Adipose tissue (tissue), 3 donors: ENCODE measurements around the gene PCSK6. TPM values are rescaled to one million over a fixed set of nuclear protein-coding genes. Genes with fewer than 3 reads are reported as not detected.
"Not testable (repeated sequence)": the region's sequence is repeated elsewhere in the genome, so short reads cannot be mapped to it uniquely, and the experiment has no call there.

Source experiments
- H3K27ac ChIP-seq: one replicate; pipeline ENCODE4 v1.5.1; 2013; ENCODE audit warnings: low read depth, low read length
- whole genome bisulfite sequencing, 3 donors: extraction: QIAGEN DNeasy Blood & Tissue Kit; methylation state at CpG; one replicate each; pipeline ENCODE4 v1.1.7; 2013; 5-methylcytosine and 5-hydroxymethylcytosine counted together
- polyA plus RNA-seq, 3 donors: library from polyadenylated mRNA; stranded (reverse); fragments of 200-250 nt; gene quantifications; one replicate each; pipeline ENCODE4 v1.2.3, GENCODE V29; 2013
- donor health status: healthy with polysubstance abuse.
- donor health status: Bipolar disorder and iron deficiency.
- donor health status: healthy.

The PCSK6 gene
- polyA plus RNA-seq, 3 donors = 1.5 to 13.2 (median 3.4) TPM

DNA sequence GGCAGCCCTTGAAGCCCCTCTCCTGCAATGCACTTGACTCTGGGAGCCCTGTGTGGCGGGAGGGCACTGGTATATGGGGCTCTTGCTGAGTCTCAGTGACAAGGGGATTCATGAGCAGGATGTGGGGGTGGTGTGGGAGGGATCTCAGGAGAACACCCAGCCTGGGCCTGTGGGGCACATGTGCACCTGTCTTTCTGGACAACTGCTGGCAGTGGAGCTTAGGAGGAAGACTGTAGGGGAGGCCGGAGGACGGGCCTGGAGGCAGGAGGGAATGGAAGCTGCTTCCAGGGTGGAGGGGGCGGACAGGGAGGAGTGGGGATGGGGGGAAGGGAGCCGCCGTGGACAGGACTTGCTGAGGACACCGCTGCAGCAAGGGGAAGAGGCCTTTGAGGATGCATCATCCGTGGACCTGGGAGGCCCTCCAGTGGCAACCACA is 183.7 kb downstream of the PCSK6 start:
- 76 to 91% (median 82%) methylated on average over 6 to 8 of the region's 8 CpGs for WGBS, 3 donors
- H3K27ac ChIP-seq = no peak overlapping the region

DNA sequence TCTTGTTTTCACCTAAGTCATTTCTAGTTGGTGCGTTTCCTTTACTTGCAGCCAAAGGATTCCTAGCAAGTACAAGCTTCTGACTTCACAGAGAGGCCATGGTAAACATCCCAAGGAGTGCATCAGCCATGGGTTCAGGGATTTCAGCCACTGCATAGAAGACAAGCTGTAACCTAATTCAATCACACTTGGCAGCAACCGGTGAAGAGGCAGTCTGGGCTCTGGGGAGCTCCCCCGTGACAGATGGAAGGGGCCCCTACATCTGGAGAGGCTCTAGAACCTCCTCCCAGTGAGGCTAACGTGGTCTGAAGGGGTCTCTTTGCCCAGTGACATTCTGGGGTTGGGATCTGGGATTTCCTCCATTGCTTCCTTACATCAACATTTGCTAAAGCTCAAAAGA is 186.1 kb downstream of the PCSK6 start:
- H3K27ac ChIP-seq = no peak overlapping the region
- WGBS, 3 donors = 67 to 81% (median 72%) methylated on average over 4 of the region's 4 CpGs

DNA sequence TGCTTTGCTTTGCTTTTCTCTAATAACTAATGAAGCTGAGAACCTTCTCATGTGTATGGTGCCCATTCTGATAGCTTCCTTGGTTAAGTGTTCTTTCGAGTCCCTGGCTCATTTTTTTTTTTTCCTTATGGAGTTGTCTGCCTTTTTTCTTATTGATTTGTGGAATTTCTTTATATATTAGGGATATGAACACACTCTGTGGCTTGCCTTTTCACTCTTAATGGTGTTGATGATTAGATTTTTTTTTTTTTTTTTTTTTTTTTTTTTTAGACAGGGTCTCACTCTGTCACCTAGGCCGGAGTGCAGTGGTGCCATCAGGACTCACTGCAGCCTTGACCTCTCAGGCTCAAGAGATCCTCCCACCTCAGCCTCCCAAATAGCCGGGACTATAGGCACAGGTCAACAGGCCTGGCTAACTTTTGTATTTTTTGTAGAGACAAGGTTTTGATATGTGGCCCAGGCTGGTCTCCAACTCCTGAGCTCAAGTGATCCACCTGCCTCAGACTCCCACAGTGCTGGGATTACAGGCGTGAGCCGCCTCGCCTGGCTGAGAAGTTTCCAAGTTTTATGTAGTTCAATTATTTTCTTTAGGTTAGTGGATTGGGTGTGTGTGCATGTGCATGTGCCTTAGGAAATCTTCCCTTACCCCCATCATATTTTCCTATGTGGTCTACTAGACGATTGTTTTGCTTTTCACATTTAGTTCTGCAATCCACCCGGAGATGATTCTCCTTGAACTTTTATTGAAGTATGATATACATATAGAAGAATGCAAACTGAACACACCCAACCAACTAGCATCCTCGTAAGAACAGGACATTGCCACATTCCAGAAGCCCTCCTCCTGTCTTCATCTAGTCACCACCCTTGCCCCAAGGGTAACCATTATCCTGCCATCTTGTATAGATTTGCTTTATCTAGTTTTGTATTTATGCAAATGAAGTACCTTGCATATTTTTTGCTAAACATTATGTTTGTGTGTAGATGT is 192.8 kb downstream of the PCSK6 start:
- no peak overlapping the region for H3K27ac ChIP-seq
- 83 to 86% (median 83%) methylated on average over 9 of the region's 9 CpGs for WGBS, 3 donors

DNA sequence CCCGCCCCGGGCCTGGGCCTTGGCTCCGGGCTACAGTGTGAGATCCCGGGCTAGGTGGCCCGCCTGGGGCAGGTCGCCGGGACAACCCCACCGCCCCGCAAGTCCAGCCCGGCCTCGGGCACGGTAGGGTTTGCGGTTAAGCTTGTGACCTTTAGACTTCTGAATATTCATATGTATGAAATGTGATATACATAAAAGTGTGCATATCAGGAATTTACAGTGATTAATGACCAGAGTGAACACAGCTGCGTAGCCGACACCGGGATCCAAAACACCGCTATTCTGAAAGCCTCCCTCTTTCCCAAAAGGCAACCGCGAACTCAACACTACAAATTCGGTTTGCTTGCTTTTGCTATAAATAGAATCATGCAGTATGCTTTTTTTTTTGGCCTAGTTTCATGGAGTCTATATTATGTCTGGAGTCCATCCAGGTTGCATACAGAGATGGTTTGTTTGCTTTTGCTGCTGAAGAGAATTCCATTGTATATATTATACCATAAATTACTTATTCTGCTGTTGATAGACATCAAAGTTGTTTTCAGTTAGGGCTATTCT is 193.8 kb downstream of the PCSK6 start:
- 1 to 3% (median 1%) methylated on average over 20 of the region's 20 CpGs for WGBS, 3 donors
- H3K27ac ChIP-seq = no peak overlapping the region

DNA sequence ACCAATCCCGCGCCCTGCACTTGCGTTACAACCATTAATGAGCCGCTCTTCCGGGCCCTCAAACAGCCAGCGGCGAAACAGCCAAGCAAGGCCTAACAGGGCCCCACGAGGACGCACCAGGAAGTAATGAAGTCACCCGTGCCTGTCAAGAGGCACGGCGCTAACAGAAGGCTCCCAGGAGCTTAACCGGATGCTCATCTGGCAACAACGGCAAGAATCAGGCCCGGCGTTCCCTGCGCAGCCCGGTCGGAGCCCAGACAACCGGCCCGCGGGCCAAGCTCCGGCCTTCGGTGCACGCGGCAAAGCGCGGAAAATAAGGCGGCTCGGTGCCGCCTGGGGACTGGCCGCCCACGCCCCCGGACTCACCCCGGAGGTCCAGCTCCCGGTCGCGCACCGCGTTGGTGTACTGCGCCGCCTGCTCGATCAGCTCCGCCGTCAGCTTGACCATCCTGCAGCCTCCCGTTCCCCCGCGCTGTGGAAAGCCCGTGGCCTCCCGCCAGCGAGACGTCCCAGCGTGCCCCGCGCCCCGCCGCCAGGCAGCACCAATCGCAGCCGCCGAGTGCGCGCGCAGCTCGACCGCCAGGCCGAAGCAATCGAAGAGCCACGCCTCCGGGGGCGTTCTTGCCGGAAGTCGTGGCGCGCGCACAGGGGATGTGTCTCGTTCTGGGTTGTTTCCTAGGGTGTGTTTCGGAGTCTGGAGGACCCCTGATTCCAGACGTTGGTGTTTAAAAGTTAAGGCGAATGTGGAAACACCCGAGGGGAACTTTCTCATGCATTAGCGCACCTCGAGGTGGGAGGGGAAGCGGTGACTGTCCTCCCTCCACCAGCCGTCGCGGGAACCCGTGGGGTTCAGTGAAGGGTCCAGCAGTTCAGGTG is 194.5 kb downstream of the PCSK6 start, which contains the start of gene SNRPA1:
SNRPA1 (minus strand) TSS at position 518 of the 876 bp plus-strand sequence; CDS start at position 448, 70 bp downstream.
- 0% methylated on average over 80 to 87 of the region's 87 CpGs for WGBS, 3 donors
- peak within 1 kb of the TSS; percentile 57 for H3K27ac ChIP-seq

DNA sequence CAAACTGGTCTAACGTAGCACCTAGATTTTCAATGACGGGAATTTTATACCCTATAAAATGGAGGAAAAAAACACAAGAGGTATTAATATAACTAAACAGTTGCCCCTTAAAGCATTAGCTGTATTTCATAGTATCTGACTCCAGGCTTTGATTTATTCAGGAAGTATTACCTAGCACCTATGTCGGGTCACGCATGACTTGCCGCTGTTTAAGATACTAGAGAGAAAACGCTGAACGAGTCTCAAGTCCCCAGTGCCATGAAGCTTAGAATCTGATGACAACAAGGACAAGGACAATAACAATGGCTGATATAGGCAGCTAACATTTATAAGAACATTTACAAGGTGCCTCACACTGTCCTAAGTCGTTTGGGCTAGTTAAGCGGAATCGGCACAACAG is 196.4 kb downstream of the PCSK6 start:
- H3K27ac ChIP-seq = no peak overlapping the region
- WGBS, 3 donors = 41 to 76% (median 69%) methylated on average over 10 of the region's 10 CpGs

DNA sequence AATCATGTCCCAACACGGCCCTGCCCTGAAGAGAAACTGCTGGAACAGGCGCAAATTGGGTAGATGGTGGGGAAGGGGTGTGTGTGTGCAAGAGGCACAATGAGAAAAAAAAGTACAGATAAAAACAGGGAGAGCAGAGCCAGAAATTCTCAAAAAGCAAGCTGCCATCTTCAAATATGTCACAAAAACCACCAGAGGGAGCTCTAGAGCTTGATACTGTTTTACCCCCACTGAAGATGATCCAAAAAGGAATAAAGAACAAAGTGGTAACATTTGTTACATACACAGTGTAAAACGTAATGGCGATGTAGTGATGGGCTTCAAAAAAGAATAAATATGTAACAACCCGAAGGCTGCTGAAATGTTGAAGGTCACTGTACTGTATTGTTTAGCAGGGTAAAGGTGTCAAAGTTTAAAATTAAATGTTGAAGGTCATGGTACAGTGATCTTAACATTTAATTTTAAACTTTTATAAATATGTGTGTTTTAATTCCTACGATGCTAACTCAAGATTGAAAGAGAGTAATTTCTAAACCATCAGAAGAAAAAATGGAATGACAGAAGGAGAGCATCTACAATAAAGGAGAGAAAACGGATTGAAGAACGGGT is 200.5 kb downstream of the PCSK6 start:
- WGBS, 3 donors = 51 to 82% (median 77%) methylated on average over 8 of the region's 8 CpGs
- H3K27ac ChIP-seq = no peak overlapping the region

DNA sequence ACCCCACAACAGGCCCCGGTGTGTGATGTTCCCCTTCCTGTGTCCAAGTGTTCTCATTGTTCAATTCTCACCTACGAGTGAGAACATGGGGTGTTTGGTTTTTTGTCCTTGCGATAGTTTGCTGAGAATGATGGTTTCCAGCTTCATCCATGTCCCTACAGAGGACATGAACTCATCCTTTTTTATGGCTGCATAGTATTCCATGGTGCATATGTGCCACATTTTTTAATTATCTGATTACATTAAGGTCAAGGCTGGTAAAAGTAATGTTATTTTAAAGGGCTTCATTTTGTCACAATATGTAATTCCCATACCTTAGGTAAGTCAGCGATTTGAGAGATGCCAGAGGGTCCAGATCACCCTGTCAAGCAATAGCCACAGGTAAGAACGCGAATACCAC is 202.2 kb downstream of the PCSK6 start:
- H3K27ac ChIP-seq = not testable (repeated sequence)
- 95 to 98% (median 97%) methylated on average over 6 of the region's 6 CpGs for WGBS, 3 donors

DNA sequence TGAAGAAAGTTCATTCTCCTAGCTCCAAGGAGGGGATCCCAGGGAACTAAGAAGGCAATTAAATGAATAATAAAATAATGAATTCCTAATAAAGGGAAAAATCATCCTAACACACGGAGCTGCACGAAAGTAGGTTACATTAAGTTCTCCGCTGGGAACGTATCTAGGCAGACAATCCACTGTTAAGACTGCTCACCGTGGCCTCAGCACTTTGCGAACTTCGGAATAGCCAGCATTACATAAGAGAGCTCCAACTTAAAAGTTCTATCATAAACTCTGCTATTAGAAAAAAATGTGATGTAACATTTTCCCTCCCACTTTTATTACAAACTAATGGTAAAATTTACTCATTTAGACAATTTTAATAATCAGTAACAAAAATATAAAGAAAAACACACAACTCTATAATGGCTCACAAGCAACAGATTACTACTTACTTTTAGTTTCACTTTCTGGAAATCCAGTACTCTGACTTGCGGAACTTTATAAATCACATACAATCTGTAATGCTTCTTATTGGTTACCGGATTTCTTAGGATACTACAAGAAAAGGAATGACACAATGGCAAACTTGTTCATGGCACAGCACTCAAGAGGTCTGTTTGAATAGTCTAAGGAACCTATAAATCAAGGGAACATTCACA is 202.9 kb downstream of the PCSK6 start:
- WGBS, 3 donors = 84 to 91% (median 90%) methylated on average over 9 of the region's 9 CpGs
- no peak overlapping the region for H3K27ac ChIP-seq

DNA sequence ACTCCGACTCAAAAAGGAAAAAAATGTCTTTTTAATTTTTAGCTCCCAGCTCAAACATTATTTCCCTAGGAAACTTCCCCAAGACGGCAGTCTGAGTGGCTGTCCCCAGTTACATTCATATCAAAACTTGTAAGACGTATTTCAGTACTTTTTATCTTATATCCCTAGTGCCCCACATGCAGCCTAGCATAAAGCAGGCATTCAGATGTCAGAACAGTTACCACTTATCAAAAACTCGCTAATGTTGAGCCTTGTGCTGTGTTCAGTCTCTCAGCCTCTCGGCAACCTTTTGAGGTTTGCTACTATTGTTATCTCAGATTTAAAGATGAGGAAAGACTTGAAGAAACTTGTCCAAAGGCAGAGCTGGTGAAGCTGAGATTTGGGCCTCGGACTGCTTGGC is 205.6 kb downstream of the PCSK6 start:
- WGBS, 3 donors = 87 to 95% (median 93%) methylated on average over 6 of the region's 6 CpGs
- H3K27ac ChIP-seq = no peak overlapping the region

DNA sequence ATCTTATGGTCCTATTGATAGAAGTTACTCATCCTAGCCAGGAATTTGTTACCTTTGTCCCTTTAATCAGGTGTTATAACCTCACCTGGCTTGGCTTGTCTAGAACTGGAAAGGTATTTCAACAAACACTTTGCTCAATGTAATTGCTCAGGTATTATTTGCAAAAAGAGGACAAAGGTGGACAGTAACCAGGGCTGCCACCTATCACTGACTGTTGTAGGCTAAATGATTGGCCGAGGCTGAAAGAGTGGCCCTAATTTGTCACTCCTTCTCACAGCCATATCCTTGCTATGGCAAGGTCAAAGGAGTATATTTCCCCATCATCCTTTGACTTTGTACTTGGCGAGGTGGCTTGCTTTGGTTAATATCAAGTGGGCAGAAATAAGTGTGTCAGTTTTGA is 209.5 kb downstream of the PCSK6 start:
- WGBS, 3 donors = 85 to 95% (median 85%) methylated on average over 2 of the region's 2 CpGs
- H3K27ac ChIP-seq = no peak overlapping the region

DNA sequence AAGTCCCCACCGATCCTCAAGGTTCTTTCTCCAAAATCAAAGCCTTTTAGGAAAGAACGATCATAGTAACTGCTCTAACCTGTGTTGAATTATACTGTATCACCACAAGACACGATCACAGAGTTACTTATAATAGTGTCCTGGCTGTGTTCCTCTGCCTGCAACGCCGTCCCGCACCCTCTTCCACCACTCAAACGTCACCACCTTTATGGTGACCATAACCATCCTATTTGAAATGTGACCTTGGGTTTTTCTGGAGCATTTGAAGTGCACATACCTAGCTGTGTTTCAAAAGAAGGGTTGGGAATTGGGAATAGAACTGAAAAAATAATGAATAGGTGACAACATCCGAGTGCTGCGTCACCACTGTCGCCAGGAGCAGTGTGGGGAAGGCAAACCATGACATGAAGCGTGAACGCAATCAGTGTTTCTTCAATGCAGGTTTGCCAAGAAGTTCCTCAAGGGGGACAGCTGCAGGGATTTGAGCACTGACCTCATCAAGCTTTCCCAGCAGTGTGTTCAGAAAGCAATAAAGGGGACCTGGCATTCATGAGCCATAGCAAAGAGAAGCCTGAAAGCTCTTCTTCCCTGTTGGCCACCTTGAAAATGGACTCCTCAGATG is 211.5 kb downstream of the PCSK6 start:
- H3K27ac ChIP-seq = no peak overlapping the region
- WGBS, 3 donors = 79 to 85% (median 81%) methylated on average over 12 of the region's 12 CpGs

DNA sequence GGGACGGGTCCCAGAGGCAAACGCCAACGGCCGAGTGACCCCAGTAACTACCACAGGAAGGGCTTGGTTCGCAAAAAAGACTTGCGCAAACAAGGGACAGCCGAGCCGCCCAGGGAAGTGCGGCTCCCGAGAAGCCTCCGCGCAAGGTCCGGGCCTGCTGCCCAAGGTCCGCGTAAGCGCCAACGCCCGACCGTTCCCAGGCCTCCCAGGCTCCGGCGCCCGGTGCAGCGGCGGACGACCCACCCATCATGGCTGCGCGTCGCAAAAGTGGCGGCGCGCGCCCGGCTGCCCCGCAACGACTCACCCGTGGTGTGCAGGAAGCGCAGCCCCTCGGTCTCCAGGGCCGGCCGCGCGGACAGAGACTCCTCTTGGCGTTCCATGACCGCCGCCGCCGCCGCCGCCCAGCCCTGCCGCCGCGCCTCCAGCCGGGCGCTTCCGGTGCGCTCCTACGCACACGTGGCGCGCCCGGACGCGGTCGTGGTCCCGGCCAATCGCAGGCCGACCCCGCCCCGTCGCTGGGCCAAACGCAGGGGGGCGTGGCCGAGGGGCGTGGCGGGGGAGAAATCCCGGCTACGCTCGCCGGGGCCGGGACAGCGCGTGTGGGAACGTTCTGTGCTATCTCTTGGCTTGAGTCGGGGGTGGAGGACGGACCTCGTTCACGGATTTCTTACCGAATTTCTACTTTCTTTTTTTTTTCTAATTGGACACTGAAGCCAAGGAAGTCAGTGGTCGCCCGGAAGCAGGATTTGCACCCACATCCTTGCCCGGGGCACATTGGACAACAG is 212.3 kb downstream of the PCSK6 start, which contains the start of gene SELENOS:
SELENOS (minus strand) TSS at position 448 of the 785 bp plus-strand sequence; CDS start at position 380, 68 bp downstream.
- 0% methylated on average over 78 to 91 of the region's 91 CpGs for WGBS, 3 donors
- no peak within 1 kb of the TSS for H3K27ac ChIP-seq

DNA sequence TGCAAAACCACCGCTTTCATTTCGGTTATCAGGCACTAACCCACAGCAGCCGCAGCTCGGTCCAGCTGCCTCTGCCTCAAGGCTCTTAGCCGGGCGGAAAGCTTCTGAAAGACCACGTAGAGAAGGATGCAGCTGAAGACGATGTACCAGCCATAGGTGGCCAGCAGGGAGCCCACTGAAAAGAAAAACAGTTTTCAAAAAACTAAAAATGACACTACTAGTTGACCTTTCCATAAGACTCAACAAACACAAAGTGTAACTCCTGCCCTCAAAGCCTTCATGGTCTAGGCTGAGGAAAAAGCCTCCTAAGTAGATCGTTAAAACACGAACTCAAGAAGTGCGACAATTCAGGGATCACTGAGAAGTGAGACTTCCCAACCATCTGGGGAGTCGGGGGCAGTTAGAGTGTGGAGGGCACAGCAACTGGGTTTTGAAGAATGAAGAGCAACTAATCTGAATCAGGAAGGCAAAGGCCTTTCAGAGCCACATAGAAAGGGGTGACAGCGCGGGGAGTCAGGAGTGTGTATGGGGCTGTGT is 212.9 kb downstream of the PCSK6 start:
- WGBS, 3 donors = 7 to 12% (median 9%) methylated on average over 14 of the region's 14 CpGs
- H3K27ac ChIP-seq = no peak overlapping the region

DNA sequence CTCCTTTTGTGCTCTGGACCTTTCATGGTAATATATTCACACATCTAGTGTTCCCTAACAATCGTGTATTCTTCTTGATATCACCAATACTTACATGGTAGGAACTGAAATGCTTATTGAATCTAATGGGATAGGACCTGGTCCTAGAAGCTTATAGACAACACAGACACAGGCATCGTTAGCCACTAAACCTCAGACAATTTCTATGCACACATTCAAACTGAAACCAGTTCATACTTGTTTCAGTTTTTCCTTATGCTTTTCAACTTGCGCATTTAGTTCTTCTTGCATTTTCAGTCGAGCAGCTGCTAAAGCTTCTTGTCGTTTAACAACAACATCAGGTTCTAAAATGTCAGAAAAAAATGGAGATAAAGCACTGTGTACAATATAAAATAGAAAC is 214.5 kb downstream of the PCSK6 start:
- WGBS, 3 donors = 84 to 91% (median 89%) methylated on average over 5 of the region's 5 CpGs
- no peak overlapping the region for H3K27ac ChIP-seq

DNA sequence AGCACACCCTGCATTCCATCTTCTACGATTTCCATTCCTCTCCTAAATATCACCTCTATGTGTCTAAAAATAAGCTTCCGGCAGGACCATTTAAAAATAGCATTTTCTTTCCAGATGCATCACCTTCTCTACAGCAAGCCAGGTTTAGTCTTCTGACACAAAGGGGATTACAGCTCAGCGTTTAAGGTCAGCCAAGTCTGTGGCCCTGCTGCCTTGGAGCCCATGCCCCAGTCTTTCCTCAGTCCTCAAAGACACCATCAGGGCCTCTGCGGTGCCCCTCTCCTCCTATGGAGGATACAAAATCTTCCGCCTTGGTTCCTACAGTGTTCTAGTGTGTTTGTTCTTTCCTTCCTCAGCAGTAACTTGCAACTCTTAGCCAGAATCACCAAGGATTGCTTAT is 216.0 kb downstream of the PCSK6 start:
- WGBS, 3 donors = 78 to 96% (median 85%) methylated on average over 5 of the region's 5 CpGs
- H3K27ac ChIP-seq = no peak overlapping the region
